Activated T-cell treated with anti-CD3 and anti-CD28 coated beads, Interleukin-2, amount 50 U/mL, for 72 hours (primary cell): ENCODE results near the gene HOXA11. TPM values are rescaled to one million over a fixed set of nuclear protein-coding genes. Genes with fewer than 3 reads are reported as not detected.

Source experiments
- ATAC-seq, 2 donors: fragments of 150-1000 bp; cut with Tn5 transposase; replicated peaks in 1 of 2; 2 replicates each; pipeline ENCODE4 v1.10.0; 2021; ENCODE audit warnings: moderate library complexity in 2 of 2, mild to moderate bottlenecking in 1 of 2
- DNase-seq, 2 donors: peaks; one replicate each; pipeline ENCODE4 v3.0.0; 2021 to 2022; ENCODE audit warnings: mixed read lengths in 1 of 2
- H3K27ac Mint-ChIP-seq: one replicate; pipeline ENCODE4 v1.8.0; 2022; ENCODE audit warnings: mild to moderate bottlenecking, moderate library complexity, mixed read lengths
- H3K27me3 Mint-ChIP-seq: one replicate; pipeline ENCODE4 v1.8.0; 2022; ENCODE audit warnings: low read depth, mixed read lengths
- H3K36me3 Mint-ChIP-seq, 2 donors: one replicate each; pipeline ENCODE4 v1.8.0; 2022; ENCODE audit warnings: mixed read lengths in 2 of 2, mild to moderate bottlenecking in 1 of 2; ENCODE audit not compliant: insufficient read depth in 2 of 2
- H3K4me1 Mint-ChIP-seq: one replicate; pipeline ENCODE4 v1.8.0; 2022; ENCODE audit warnings: low read depth, mixed read lengths
- H3K4me3 Mint-ChIP-seq, 2 donors: one replicate each; pipeline ENCODE4 v1.8.0; 2022; ENCODE audit warnings: mild to moderate bottlenecking in 2 of 2, mixed read lengths in 2 of 2, moderate library complexity in 2 of 2
- H3K9me3 Mint-ChIP-seq, 2 donors: one replicate each; pipeline ENCODE4 v1.8.0; 2022; ENCODE audit warnings: mixed read lengths in 2 of 2
- total RNA-seq, 2 donors: library from RNA; stranded (reverse); gene quantifications; one replicate each; pipeline ENCODE4 v1.2.3, GENCODE V29; 2022

The HOXA11 gene
- total RNA-seq, 2 donors from 2014 or later = 0.09 to 0.14 TPM

- H3K27ac Mint-ChIP-seq = no peak overlapping the region
- DNase-seq = no peak
- peaks cover 17% of the 10 kb centered on the region for H3K4me1 Mint-ChIP-seq
- H3K36me3 Mint-ChIP-seq = no peaks in the 10 kb centered on the region
- no peak for ATAC-seq
- H3K9me3 Mint-ChIP-seq = no peaks in the 10 kb centered on the region
- H3K27me3 Mint-ChIP-seq = peaks cover 94% of the 10 kb centered on the region
- H3K4me3 Mint-ChIP-seq = peak overlapping the region; percentile 27 to 51
These were observed 27.7 kb upstream of the HOXA11 start for GRCh38 chr7:27212497-27213432.

- H3K4me1 Mint-ChIP-seq = peaks cover 17% of the 10 kb centered on the region
- no peak overlapping the region for H3K27ac Mint-ChIP-seq
- peaks cover 94% of the 10 kb centered on the region for H3K27me3 Mint-ChIP-seq
- H3K36me3 Mint-ChIP-seq = no peaks in the 10 kb centered on the region
- no peak overlapping the region for H3K4me3 Mint-ChIP-seq
- no peaks in the 10 kb centered on the region for H3K9me3 Mint-ChIP-seq
- ATAC-seq (no peak), DNase-seq (no peak)
These were observed 26.8 kb upstream of the HOXA11 start for GRCh38 chr7:27211764-27212204.

DNA sequence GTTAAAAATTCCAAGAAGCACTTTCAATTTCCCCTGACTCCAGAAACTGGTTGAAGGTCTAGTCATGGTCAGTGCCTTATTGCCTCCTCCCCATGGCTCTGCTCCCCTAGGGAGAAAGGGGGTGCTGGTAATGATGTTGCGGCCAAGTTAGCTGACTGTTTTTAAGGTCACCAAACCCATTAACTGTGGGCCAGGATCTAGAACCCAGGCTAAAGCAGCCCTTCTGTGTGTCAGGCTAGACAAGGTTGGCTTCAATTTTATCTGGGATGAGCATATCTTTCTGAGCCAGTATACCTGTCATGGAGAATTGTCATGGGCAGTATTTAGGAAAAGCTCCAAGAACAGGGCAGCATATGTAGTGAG lies 26.0 kb upstream of the HOXA11 start:
- no peak overlapping the region for H3K27ac Mint-ChIP-seq
- DNase-seq (no peak), ATAC-seq (no peak)
- H3K4me3 Mint-ChIP-seq = no peak overlapping the region
- peaks cover 23% of the 10 kb centered on the region for H3K4me1 Mint-ChIP-seq
- no peaks in the 10 kb centered on the region for H3K9me3 Mint-ChIP-seq
- H3K36me3 Mint-ChIP-seq = no peaks in the 10 kb centered on the region
- peaks cover 94% of the 10 kb centered on the region for H3K27me3 Mint-ChIP-seq

DNA sequence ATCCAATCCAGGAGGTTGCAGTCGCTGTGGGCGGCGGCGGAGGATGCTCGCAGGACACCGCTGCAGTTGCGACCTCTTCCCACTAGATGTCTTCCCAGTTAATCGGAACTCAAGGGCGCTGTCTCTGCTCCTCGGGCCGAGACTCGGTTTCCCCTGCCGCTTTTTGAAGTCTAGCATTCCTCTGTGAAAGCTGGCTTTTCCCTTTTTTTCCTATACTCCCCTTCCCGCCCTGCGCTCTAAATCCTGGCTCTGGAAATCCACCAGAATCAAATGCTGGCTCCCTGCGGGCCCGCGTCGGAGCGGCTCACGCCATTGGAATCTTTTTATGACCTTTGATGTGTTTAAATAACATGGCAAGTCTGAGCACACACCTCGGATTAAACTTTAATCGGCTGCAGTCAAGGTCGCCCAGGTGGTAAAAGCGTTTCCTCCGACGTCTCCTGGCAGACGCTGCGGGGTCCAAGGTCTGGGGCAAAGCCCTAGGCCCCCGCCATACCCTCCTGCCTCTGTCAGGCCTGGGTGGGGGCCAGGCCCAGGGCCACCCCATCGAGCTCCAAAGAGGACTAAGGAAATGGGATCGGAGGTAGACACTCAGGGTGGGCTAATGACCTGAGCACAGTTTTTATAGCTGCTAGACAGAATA lies 25.5 kb upstream of the HOXA11 start:
- DNase-seq (peak; percentile 58 to 60), ATAC-seq (peak; percentile 43 to 63)
- no peak overlapping the region for H3K27ac Mint-ChIP-seq
- peak overlapping the region; percentile 65 to 74 for H3K4me3 Mint-ChIP-seq
- no peaks in the 10 kb centered on the region for H3K9me3 Mint-ChIP-seq
- peaks cover 94% of the 10 kb centered on the region for H3K27me3 Mint-ChIP-seq
- peaks cover 29% of the 10 kb centered on the region for H3K4me1 Mint-ChIP-seq
- no peaks in the 10 kb centered on the region for H3K36me3 Mint-ChIP-seq

DNA sequence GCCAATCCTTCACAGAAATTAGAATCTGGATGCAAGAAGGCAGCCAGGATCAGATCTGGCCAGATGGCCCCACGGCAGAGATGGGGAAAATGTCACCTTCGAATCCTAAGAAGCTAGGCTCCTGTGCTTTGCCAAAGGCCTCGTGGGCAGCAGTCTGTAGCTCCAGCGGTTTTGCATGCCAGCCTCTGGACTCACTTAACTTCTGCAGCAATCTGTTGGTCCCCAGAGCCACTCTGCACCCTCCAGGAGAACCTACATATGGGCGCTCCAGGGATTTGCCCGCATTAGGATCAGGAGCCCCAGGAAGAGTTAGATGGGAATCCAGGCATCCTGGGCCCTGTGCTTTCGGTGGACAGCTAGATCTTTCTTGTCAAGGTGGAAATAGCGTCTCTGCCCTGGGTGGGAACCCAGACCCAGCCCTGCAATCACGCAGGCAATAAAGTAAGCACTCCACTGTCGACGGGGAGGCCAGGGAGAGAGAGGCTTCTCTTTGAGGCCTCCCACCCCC lies 25.0 kb upstream of the HOXA11 start:
- H3K36me3 Mint-ChIP-seq = no peaks in the 10 kb centered on the region
- ATAC-seq (peak in 1 of 2 donors; percentile 12), DNase-seq (no peak)
- H3K27ac Mint-ChIP-seq = no peak overlapping the region
- no peaks in the 10 kb centered on the region for H3K9me3 Mint-ChIP-seq
- peak overlapping the region in 1 of 2 donors; percentile 74 for H3K4me3 Mint-ChIP-seq
- peaks cover 94% of the 10 kb centered on the region for H3K27me3 Mint-ChIP-seq
- H3K4me1 Mint-ChIP-seq = peaks cover 33% of the 10 kb centered on the region

GRCh38 chr7:27208998-27209397 lies 24.0 kb upstream of the HOXA11 start:
- Mint-ChIP-seq H3K4me1 (peaks cover 29% of the 10 kb centered on the region), H3K36me3 (no peaks in the 10 kb centered on the region), H3K27ac (no peak overlapping the region), H3K27me3 (peaks cover 94% of the 10 kb centered on the region), H3K4me3 (no peak overlapping the region), H3K9me3 (no peaks in the 10 kb centered on the region)
- no peak for ATAC-seq
- no peak for DNase-seq

GRCh38 chr7:27207348-27207985 lies 22.4 kb upstream of the HOXA11 start:
- H3K27me3 Mint-ChIP-seq = peaks cover 98% of the 10 kb centered on the region
- no peak for DNase-seq
- peaks cover 23% of the 10 kb centered on the region for H3K4me1 Mint-ChIP-seq
- H3K36me3 Mint-ChIP-seq = no peaks in the 10 kb centered on the region
- H3K4me3 Mint-ChIP-seq = no peak overlapping the region
- ATAC-seq = no peak
- no peaks in the 10 kb centered on the region for H3K9me3 Mint-ChIP-seq
- H3K27ac Mint-ChIP-seq = no peak overlapping the region

DNA sequence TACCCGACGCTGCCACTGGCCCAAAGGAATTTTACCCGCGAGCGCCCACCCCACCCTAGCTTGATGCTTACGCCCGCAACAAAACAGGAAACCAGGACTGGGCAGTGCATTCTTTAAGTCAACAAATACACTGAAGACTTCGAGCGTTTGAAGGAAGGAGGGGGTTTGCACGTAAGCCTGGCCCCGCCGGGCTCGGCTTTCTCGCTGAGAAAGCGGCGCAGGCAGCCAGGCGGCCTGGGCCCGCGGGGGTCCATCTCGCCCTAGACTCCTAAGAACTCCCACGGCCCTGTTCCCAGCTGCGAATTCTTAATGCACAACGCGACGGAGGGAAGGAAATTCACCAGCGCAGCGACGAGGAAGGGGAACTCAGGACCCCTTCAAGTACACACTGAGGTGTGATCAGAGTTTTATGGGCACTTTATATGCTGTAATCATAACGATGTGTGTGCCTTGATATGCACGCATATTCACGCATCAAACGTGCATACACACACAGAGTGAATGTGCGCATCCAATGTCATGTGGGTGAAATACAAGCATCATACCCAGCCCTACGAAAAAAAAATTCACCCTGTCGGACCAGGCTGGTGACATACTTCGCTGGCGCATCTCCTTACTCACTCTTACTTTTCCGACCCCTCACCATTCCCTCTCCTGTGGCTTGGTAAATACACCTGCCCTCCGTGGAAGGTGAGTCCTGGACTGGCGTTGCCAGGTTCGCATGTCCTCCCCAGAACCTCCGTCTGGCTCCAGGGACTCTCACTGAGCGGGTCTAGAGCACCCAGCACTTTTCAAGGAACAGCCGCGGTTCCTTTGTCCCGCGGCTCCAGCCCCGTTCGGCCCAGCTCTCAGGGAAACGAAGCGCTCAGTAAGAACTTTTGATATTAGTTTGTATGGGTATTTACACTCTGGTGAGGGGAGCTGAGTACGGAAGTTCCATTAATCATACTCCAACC lies 20.6 kb upstream of the HOXA11 start:
- Mint-ChIP-seq H3K9me3 (no peaks in the 10 kb centered on the region), H3K27me3 (peaks cover 98% of the 10 kb centered on the region), H3K4me3 (peak overlapping the region; percentile 53 to 59), H3K4me1 (peaks cover 40% of the 10 kb centered on the region), H3K36me3 (no peaks in the 10 kb centered on the region), H3K27ac (no peak overlapping the region)
- ATAC-seq (no peak), DNase-seq (no peak)

DNA sequence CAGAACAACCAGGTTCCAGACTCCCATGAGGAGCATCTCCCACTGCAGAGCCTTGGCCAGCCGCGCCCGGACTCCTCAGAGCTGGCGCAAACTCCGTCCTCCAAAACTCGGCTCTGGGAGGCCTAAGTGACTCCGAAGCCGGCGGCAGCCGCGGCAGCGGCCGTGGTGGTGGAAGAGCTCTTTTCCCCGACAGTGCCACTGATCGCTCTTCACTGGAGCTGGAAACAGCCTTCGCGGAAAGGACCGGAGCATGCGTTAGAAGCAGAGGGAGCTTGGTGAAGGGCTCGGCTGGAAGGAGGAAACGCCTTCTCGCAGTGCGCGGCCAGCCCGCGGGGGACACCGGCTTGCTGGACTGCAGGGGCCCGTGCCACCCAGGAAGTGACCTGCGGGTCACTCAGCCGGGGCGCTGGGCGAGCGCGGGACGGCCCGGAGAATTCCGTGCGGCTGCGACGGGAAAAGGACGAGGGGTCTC lies 19.9 kb upstream of the HOXA11 start:
- Mint-ChIP-seq H3K36me3 (no peaks in the 10 kb centered on the region), H3K4me3 (peak overlapping the region; percentile 53 to 59), H3K27me3 (peaks cover 94% of the 10 kb centered on the region), H3K4me1 (peaks cover 37% of the 10 kb centered on the region), H3K9me3 (no peaks in the 10 kb centered on the region), H3K27ac (no peak overlapping the region)
- ATAC-seq (no peak), DNase-seq (no peak)

- ATAC-seq (no peak), DNase-seq (no peak)
- no peaks in the 10 kb centered on the region for H3K9me3 Mint-ChIP-seq
- no peaks in the 10 kb centered on the region for H3K36me3 Mint-ChIP-seq
- no peak overlapping the region for H3K27ac Mint-ChIP-seq
- peaks cover 86% of the 10 kb centered on the region for H3K27me3 Mint-ChIP-seq
- peaks cover 37% of the 10 kb centered on the region for H3K4me1 Mint-ChIP-seq
- no peak overlapping the region for H3K4me3 Mint-ChIP-seq
These were observed 19.0 kb upstream of the HOXA11 start for GRCh38 chr7:27203964-27204594.

DNA sequence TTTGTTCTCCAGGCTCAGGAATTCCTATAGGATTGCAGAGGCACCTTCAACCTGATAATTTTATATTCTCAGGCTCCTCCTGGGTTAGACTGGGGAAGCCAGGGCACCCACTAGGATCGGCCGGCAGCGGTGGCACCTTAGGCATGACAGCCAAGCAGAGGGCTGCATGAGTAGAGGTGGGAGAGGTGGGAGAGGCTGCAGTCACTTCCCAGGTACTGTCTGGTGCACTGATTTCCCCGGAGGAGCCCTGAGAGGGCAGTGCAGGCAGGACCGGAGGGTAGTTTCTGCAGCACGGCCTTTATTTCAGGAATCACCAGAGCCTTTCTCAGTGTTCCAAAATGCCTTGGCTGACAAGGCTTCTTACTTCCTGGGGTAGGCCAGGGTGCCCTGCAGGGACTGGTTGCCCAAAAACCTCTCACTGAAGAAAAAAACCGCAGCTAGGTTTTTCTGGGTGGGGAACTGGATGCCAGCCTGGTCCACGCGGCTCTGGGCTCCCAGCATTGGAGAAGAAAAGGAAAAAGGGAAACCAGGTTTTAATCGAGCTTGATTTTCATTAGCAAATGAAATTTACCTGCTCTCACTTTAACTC lies 18.4 kb upstream of the HOXA11 start:
- ATAC-seq = no peak
- no peak overlapping the region for H3K27ac Mint-ChIP-seq
- peaks cover 86% of the 10 kb centered on the region for H3K27me3 Mint-ChIP-seq
- DNase-seq = no peak
- no peaks in the 10 kb centered on the region for H3K9me3 Mint-ChIP-seq
- peaks cover 42% of the 10 kb centered on the region for H3K4me1 Mint-ChIP-seq
- H3K4me3 Mint-ChIP-seq = no peak overlapping the region
- H3K36me3 Mint-ChIP-seq = no peaks in the 10 kb centered on the region

DNA sequence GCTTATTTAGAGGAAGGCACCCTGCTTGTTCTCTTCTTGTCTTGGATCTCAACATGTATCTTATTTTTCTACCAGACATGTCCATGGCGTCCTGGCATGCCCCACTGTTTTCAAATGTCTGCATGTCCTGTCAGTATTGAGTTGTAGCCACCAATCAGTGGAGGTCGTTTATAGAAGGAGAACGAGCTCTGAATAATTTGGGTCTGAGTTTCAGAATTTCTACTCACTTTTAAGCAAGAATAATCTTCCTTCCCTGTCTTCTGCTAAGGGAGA lies 17.8 kb upstream of the HOXA11 start:
- Mint-ChIP-seq H3K4me3 (no peak overlapping the region), H3K27me3 (peaks cover 87% of the 10 kb centered on the region), H3K36me3 (no peaks in the 10 kb centered on the region), H3K9me3 (no peaks in the 10 kb centered on the region), H3K4me1 (peaks cover 47% of the 10 kb centered on the region), H3K27ac (no peak overlapping the region)
- ATAC-seq (no peak), DNase-seq (no peak)
